Neural crest cell (in vitro differentiated cells): ENCODE results near the gene TRIM65. TPM values are rescaled to one million over a fixed set of nuclear protein-coding genes. Genes with fewer than 3 reads are reported as not detected.

ENCODE experiments used
- DNase-seq: peaks from one replicate; pipeline ENCODE4 v3.0.0; 2021; ENCODE audit warnings: low read depth, mixed read lengths, low spot score
- H3K27ac Mint-ChIP-seq: one replicate; pipeline ENCODE4 v1.8.0; 2021; ENCODE audit warnings: mild to moderate bottlenecking, mixed read lengths; ENCODE audit not compliant: unreplicated experiment
- H3K27me3 Mint-ChIP-seq: 2 replicates; pipeline ENCODE4 v1.8.0; 2021; ENCODE audit warnings: low read depth, mild to moderate bottlenecking, mixed read lengths
- H3K36me3 Mint-ChIP-seq: 2 replicates; pipeline ENCODE4 v1.8.0; 2021; ENCODE audit warnings: low read depth, mild to moderate bottlenecking, mixed read lengths
- H3K4me1 Mint-ChIP-seq: 2 replicates; pipeline ENCODE4 v1.8.0; 2021; ENCODE audit warnings: mixed read lengths
- H3K4me3 Mint-ChIP-seq: one replicate; pipeline ENCODE4 v1.8.0; 2021; ENCODE audit warnings: mild to moderate bottlenecking, mixed read lengths
- H3K9me3 Mint-ChIP-seq: 2 replicates; pipeline ENCODE4 v1.8.0; 2021; ENCODE audit warnings: mixed read lengths
- total RNA-seq: library from RNA; stranded (reverse); gene quantifications from 2 replicates; pipeline ENCODE4 v1.2.1, GENCODE V29; 2021
- TF ChIP-seq, protein P1 (sequence below): fragments of 200-600 bp; sonication (generic); conservative IDR thresholded peaks from 2 replicates; pipeline ENCODE4 v1.5.0; 2021; ENCODE audit warnings: antibody characterized with exemption, mild to moderate bottlenecking

TRIM65 gene
- total RNA-seq, 1 donor from 2014 or later, result 23.3 TPM

DNA sequence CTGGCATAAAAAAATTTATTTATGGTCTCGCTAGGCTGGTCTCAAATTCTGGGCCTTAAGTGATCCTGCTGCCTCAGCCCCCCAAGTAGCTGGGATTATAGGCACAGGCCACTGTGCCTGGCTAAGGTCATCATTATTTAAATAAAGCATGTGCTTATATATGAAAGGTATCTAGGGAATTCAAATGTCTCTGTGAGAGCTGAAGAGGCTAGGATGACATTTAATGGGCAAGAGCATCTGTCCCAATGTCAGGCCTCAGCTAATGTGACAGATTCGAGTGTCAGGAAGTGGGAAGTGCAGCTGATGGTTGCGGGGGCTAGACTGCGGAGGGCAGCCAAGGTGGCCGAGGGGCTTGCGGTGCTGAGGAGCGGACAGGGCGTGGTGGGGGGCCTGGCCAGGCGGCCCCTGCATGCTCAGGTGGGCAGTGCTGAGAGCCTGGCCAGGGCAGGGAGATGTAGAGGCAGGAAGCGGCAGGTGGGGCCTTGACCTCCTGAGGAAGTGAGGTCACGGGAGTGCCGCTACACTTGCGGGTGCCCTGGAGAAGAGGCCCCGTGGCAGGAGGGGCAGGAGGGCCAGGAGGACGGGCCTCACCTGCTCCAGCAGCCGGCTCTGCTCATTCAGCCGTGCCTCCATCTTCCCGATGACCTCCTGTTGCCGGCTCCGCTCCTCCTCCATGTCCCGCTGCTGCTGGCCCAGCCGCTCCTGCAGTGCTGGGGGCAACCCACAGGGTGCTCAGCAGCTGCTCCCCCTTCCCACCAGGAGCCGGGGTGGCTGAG is 20.6 kb upstream of the TRIM65 start:
- H3K27me3 Mint-ChIP-seq, result no peaks in the 10 kb centered on the region
- H3K36me3 Mint-ChIP-seq, result peaks cover 2% of the 10 kb centered on the region
- TF ChIP-seq, protein P1, sequence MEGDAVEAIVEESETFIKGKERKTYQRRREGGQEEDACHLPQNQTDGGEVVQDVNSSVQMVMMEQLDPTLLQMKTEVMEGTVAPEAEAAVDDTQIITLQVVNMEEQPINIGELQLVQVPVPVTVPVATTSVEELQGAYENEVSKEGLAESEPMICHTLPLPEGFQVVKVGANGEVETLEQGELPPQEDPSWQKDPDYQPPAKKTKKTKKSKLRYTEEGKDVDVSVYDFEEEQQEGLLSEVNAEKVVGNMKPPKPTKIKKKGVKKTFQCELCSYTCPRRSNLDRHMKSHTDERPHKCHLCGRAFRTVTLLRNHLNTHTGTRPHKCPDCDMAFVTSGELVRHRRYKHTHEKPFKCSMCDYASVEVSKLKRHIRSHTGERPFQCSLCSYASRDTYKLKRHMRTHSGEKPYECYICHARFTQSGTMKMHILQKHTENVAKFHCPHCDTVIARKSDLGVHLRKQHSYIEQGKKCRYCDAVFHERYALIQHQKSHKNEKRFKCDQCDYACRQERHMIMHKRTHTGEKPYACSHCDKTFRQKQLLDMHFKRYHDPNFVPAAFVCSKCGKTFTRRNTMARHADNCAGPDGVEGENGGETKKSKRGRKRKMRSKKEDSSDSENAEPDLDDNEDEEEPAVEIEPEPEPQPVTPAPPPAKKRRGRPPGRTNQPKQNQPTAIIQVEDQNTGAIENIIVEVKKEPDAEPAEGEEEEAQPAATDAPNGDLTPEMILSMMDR, result no peak
- no peak for DNase-seq
- H3K4me3 Mint-ChIP-seq, result no peak overlapping the region
- H3K27ac Mint-ChIP-seq, result no peak overlapping the region
- no peaks in the 10 kb centered on the region for H3K9me3 Mint-ChIP-seq
- no peaks in the 10 kb centered on the region for H3K4me1 Mint-ChIP-seq

DNA sequence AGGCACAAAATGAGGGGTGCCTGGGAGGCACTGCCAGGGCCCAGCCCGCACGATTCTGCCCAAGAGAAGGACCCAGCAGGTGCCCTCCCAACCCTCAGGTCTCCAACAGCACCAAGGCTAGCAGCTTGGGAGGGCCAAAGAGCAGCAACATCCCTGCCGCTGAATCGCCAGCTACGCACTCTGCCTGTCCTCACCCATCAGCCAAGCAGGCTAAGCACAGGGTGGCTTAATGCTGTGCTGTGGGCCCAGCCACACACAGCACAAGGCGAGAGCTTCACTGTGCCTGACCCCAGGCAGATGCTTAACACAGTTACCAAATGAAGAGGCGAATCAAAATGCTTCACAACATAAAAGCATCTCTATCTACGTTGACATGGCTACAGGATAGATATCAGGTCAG is 18.5 kb upstream of the TRIM65 start:
- no peaks in the 10 kb centered on the region for H3K9me3 Mint-ChIP-seq
- H3K4me3 Mint-ChIP-seq, result no peak overlapping the region
- H3K4me1 Mint-ChIP-seq, result no peaks in the 10 kb centered on the region
- no peaks in the 10 kb centered on the region for H3K27me3 Mint-ChIP-seq
- TF ChIP-seq, protein P1, result no peak
- no peak for DNase-seq
- no peak overlapping the region for H3K27ac Mint-ChIP-seq
- H3K36me3 Mint-ChIP-seq, result peaks cover 2% of the 10 kb centered on the region

DNA sequence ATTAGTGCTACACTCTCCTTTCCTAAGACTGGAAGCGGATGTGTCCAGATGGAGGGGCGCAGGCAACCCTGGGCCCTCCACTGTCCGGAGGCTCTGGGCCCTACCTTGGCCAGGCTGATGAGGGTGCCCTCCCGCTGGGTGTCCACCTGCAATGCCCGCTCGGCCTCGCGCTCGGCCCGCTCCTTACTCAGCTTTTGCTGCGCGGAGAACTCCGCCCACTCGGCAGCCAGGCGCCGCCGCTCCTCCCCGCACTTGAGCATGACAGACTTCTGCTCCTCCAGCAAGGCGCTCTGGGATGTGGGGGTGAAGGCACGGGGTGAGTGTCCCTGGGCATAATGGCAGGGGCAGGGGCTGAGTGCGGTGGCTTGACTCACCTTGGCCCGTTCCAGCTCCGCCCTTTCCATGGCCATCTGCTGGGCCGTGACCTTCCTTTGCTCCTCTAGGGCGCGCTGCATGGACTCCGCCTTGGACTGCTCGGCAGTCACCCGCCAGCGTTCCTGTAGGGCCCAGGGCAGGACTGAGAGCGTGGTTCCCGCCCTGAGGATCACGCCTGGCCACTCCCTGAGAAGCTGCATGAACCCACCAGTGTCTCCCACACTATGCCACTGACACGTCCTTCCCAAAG is 18.0 kb upstream of the TRIM65 start:
- Mint-ChIP-seq H3K4me1 (no peaks in the 10 kb centered on the region), H3K4me3 (no peak overlapping the region), H3K27ac (no peak overlapping the region), H3K27me3 (no peaks in the 10 kb centered on the region), H3K36me3 (peaks cover 2% of the 10 kb centered on the region), H3K9me3 (no peaks in the 10 kb centered on the region)
- no peak for DNase-seq
- TF ChIP-seq, protein P1, result no peak

DNA sequence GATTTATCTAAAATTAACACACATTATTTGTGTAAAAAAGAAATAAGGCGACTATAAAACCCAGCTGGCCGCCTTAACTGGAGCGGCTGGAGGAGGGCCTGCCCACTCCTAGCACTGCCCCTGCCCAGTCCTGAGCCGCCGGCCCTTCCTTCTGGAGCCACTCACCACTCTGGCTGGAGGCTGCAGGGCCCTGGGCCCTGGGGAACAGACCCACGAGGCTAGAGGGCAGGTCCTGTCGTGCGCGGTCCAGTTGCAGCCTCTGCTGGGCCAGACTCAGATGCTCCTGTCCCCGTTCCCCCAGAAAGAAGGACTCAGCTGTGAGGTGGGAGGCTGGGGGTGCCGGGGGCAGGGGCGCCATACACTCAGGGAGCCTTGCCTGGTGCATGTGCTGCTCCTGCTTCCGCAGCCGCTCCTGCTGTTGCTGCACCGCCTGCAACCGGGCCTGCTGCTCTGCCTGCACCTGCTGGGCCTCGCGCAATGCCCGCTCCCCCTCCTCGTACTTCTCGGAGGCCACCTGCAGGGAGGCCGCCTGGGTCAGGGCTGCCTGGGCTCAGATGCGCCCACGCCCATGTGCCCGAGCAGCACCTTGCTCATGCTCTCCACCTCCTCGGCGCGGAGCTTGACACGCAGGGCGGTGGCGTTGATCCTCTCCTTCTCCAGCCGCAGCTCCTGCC is 16.9 kb upstream of the TRIM65 start:
- no peaks in the 10 kb centered on the region for H3K4me1 Mint-ChIP-seq
- no peak for DNase-seq
- TF ChIP-seq, protein P1, result no peak
- H3K4me3 Mint-ChIP-seq, result no peak overlapping the region
- H3K36me3 Mint-ChIP-seq, result peaks cover 2% of the 10 kb centered on the region
- no peaks in the 10 kb centered on the region for H3K9me3 Mint-ChIP-seq
- H3K27me3 Mint-ChIP-seq, result no peaks in the 10 kb centered on the region
- no peak overlapping the region for H3K27ac Mint-ChIP-seq

DNA sequence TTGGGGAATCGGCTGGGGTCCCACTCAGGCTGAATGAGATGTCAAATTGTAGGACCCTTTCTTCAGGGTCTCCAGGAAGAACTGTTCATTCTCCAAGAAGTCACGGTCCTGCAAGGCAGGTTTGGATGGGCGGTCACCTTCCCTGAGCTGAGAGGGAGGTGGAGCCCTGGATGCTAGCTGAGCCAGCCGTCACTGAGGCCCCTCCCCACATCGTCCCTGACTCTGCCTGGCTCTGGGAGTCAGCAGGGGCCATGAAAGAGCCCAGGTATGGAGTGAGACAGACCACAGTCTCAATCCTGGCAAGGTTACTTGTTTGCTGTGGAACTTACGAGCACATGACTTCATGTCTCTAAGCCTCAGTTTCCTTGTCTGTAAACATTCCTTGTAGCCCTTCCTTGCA is 13.9 kb upstream of the TRIM65 start:
- DNase-seq, result no peak
- H3K9me3 Mint-ChIP-seq, result no peaks in the 10 kb centered on the region
- no peaks in the 10 kb centered on the region for H3K4me1 Mint-ChIP-seq
- TF ChIP-seq, protein P1, result no peak
- H3K36me3 Mint-ChIP-seq, result no peaks in the 10 kb centered on the region
- H3K4me3 Mint-ChIP-seq, result no peak overlapping the region
- H3K27me3 Mint-ChIP-seq, result no peaks in the 10 kb centered on the region
- H3K27ac Mint-ChIP-seq, result no peak overlapping the region
